ENCODE measurements around the gene MBP. TPM values are rescaled to one million over a fixed set of nuclear protein-coding genes. Genes with fewer than 3 reads are reported as not detected.

MBP gene
- total RNA-seq, 3 donors from 2014 or later, result 37.9 to 48.5 (median 47.4) TPM

- TF ChIP-seq CTCF (IDR thresholded peaks at IDR 0.05), result no peak
- intact Hi-C loops (cut with DNase I, micrococcal nuclease), result no loop called here
- no peak overlapping the region for H3K4me3 ChIP-seq
Observed at GRCh38 chr18:77151033-77151771, 18.6 kb upstream of the MBP start.

GRCh38 chr18:77150588-77150987, 18.0 kb upstream of the MBP start:
- TF ChIP-seq CTCF (IDR thresholded peaks at IDR 0.05), result no peak

More at GRCh38 chr18:77151033-77151771, 18.6 kb upstream of the MBP start:
- H3K9me3 ChIP-seq, result no peaks in the 10 kb centered on the region
- ATAC-seq, result no peak
- H3K4me1 ChIP-seq (ENCODE audit: low read depth), result no peaks in the 10 kb centered on the region
- no peaks in the 10 kb centered on the region for H3K36me3 ChIP-seq (ENCODE audit: low read depth)
- no peak for DNase-seq

GRCh38 chr18:77148289-77148688, 15.7 kb upstream of the MBP start:
- DNase-seq, result no peak
- Histone ChIP-seq H3K36me3 (ENCODE audit: low read depth) (no peaks in the 10 kb centered on the region), H3K4me1 (ENCODE audit: low read depth) (no peaks in the 10 kb centered on the region), H3K4me3 (no peak overlapping the region), H3K9me3 (peaks cover 4% of the 10 kb centered on the region)
- intact Hi-C loops (cut with DNase I, micrococcal nuclease), result no loop called here
- no peak for ATAC-seq
- TF ChIP-seq CTCF (IDR thresholded peaks at IDR 0.05), result no peak

More at GRCh38 chr18:77150588-77150987, 18.0 kb upstream of the MBP start:
- DNase-seq, result no peak
- no peaks in the 10 kb centered on the region for H3K36me3 ChIP-seq (ENCODE audit: low read depth)
- no peaks in the 10 kb centered on the region for H3K4me1 ChIP-seq (ENCODE audit: low read depth)
- H3K4me3 ChIP-seq, result no peak overlapping the region
- intact Hi-C loops (cut with DNase I, micrococcal nuclease), result no loop called here
- no peaks in the 10 kb centered on the region for H3K9me3 ChIP-seq
- no peak for ATAC-seq

GRCh38 chr18:77147418-77147852, 14.9 kb upstream of the MBP start:
- H3K9me3 ChIP-seq, result peaks cover 10% of the 10 kb centered on the region
- TF ChIP-seq CTCF (IDR thresholded peaks at IDR 0.05), result no peak
- H3K36me3 ChIP-seq (ENCODE audit: low read depth), result no peaks in the 10 kb centered on the region
- H3K4me3 ChIP-seq, result no peak overlapping the region
- no peak for DNase-seq
- no peaks in the 10 kb centered on the region for H3K4me1 ChIP-seq (ENCODE audit: low read depth)
- intact Hi-C loops (cut with DNase I, micrococcal nuclease), result no loop called here
- peak; percentile 25 for ATAC-seq

GRCh38 chr18:77146249-77147080, 13.9 kb upstream of the MBP start:
- Histone ChIP-seq H3K4me1 (ENCODE audit: low read depth) (no peaks in the 10 kb centered on the region), H3K36me3 (ENCODE audit: low read depth) (no peaks in the 10 kb centered on the region), H3K4me3 (no peak overlapping the region), H3K9me3 (peaks cover 10% of the 10 kb centered on the region)
- ATAC-seq, result no peak
- no peak for DNase-seq
- no peak for TF ChIP-seq CTCF (IDR thresholded peaks at IDR 0.05)
- intact Hi-C loops (cut with DNase I, micrococcal nuclease), result no loop called here

Measured in mucosa of descending colon (tissue), 3 donors.